22Rv1 (cell line): ENCODE measurements around the gene IKBIP.

Experiments
- H3K27ac ChIP-seq: fragments of 450-650 bp; 2 replicates; pipeline ENCODE4 v1.5.1; 2017
- ZFX ChIP-seq: fragments of 450-650 bp; IDR thresholded peaks from 2 replicates; pipeline ENCODE4 v1.6.1; 2017; ENCODE audit warnings: antibody characterized with exemption, borderline replicate concordance
- TF ChIP-seq, protein P1 (sequence below): fragments of 450-650 bp; IDR thresholded peaks from 2 replicates; pipeline ENCODE4 v1.5.1; 2017; ENCODE audit warnings: mild to moderate bottlenecking

IKBIP gene, protein sequence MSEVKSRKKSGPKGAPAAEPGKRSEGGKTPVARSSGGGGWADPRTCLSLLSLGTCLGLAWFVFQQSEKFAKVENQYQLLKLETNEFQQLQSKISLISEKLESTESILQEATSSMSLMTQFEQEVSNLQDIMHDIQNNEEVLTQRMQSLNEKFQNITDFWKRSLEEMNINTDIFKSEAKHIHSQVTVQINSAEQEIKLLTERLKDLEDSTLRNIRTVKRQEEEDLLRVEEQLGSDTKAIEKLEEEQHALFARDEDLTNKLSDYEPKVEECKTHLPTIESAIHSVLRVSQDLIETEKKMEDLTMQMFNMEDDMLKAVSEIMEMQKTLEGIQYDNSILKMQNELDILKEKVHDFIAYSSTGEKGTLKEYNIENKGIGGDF

DNA sequence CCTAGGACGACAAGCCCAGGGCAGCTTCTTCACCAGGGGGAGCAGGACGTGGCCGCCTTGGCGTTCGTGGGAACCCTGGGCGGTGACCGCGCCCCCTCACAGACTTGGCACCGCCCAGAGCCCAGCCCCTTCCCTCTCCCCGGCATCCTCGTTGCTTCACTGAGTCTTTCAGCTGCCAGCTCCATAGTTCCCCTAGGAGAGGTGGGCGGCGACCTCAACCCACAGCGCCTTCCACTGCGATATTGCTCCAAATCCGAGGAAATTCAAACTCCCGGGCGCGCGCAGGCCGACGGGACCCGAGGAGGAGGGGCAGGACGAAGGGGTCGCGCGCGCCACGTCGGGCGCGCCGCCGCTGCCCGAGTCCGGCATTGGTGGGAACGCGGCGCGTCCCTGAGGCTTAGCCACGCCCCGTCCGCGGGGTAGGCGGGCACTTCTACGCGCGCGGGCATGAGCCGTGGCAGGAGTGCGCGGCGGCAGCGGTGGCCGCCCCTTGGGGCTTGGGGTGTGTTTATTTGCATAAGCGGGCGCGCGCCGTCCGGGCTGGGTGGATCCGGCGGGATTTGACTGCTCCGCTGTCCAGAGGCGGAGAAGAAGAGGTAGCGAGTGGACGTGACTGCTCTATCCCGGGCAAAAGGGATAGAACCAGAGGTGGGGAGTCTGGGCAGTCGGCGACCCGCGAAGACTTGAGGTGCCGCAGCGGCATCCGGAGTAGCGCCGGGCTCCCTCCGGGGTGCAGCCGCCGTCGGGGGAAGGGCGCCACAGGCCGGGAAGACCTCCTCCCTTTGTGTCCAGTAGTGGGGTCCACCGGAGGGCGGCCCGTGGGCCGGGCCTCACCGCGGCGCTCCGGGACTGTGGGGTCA lies at the start of gene IKBIP, which contains the start of gene APAF1:
TSS of gene IKBIP (minus strand) at position 77 of the 860 bp plus-strand sequence. CDS start 87 bp downstream, outside the sequence.
TSS of gene APAF1 (plus strand) at position 579 of the 860 bp plus-strand sequence. CDS start 3,070 bp downstream, outside the sequence.
- H3K27ac ChIP-seq, result peak within 1 kb of the TSS; percentile 55
- TF ChIP-seq, protein P1, sequence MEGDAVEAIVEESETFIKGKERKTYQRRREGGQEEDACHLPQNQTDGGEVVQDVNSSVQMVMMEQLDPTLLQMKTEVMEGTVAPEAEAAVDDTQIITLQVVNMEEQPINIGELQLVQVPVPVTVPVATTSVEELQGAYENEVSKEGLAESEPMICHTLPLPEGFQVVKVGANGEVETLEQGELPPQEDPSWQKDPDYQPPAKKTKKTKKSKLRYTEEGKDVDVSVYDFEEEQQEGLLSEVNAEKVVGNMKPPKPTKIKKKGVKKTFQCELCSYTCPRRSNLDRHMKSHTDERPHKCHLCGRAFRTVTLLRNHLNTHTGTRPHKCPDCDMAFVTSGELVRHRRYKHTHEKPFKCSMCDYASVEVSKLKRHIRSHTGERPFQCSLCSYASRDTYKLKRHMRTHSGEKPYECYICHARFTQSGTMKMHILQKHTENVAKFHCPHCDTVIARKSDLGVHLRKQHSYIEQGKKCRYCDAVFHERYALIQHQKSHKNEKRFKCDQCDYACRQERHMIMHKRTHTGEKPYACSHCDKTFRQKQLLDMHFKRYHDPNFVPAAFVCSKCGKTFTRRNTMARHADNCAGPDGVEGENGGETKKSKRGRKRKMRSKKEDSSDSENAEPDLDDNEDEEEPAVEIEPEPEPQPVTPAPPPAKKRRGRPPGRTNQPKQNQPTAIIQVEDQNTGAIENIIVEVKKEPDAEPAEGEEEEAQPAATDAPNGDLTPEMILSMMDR, result no peak; the same call in 1 of the 2 replicates
- TF ChIP-seq ZFX, result no peak

DNA sequence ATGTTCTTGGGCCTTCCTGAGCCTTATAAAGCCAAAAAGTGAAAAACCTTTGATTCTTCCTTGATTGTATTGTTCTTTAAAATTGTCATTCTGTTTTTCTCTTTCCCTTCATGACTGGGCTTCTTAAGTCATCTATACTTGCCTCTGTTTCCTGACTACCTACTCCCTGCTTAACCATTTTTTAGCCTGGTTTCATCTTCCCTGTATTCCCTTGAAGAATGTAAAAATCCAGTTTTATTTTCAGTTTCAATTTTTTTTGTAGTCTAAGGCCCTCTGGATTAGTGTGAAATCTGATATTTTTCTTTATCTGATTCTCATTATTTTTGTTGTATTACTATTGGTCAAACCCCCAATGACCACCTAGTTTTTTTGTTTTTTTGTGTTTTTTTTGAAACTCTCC lies 46.8 kb upstream of the IKBIP start:
- TF ChIP-seq, protein P1, result no peak
- TF ChIP-seq ZFX, result no peak
- no peak overlapping the region for H3K27ac ChIP-seq

DNA sequence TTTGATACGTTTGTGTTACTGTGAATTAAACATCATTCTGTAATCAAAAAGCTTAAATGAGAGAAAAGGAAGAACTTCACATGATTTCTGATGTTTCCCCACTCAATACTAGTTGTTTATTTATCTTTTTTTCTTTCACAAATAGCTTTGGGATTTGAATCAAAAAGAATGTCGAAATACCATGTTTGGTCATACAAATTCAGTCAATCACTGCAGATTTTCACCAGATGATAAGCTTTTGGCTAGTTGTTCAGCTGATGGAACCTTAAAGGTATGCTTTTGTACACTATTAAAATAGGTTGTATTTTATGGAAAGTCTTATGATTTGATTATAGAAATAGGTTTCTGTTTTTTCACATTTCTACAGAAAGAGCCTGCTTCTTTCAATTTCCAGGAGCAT lies 42.0 kb upstream of the IKBIP start:
- no peak overlapping the region for H3K27ac ChIP-seq
- no peak for TF ChIP-seq ZFX
- TF ChIP-seq, protein P1, result no peak

GRCh38 chr12:98684199-98684598 lies 39.6 kb upstream of the IKBIP start:
- no peak overlapping the region for H3K27ac ChIP-seq
- no peak for TF ChIP-seq ZFX
- TF ChIP-seq, protein P1, result no peak

DNA sequence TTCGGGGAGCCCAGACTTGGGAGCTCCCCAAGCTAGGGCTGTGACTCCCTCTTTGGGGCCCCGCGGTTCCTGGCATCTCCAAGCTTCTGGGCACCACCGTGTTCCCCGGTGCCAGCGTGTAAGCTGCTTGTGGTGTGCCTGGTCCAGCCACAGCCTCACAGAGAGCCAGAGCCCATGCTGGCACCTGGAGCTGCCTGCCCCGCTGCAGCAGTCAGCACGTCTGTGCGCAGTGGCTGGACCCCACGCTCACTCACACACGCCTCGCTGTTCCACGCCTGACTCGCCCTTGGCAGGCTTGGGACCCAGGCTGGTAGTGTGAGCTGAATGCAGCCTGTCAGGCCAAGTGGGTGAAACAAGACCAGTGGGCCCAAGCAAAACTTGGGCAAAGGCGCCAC lies 35.0 kb upstream of the IKBIP start:
- no peak for TF ChIP-seq ZFX
- TF ChIP-seq, protein P1, result no peak
- no peak overlapping the region for H3K27ac ChIP-seq

DNA sequence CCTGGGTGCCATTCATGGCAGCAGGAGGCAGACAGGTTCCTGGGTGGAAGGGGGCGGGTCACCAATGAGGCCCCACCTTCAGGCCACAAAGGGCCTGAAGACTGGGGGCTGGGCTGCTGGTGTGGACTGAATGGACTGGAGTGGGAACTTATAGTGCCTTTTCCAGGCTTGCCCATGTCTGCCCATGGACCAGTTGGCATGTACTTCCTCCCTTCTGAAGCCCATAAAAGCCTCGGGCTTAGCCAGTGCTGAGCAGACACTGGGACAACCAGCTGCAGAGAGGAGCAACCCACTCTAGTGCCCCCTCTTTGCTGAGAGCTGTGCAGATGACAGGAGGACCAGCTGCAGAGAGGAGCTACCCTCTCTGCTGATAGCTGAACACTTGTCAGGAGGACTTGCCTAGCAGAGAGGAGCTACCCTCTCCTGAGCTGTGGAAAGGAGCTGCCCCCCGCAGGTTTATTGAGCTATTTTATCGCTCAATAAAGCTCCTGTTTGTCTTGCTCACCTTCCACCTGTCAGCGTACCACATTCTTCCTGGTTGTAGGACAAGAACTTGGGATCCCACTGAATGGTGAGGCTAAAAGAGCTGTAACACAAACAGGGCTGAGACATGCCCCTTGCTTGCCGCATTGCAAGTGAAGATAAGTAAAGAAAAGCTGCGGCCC lies 34.5 kb upstream of the IKBIP start:
- H3K27ac ChIP-seq, result no peak overlapping the region
- TF ChIP-seq, protein P1, result no peak
- TF ChIP-seq ZFX, result no peak
